ENCODE results near the gene CDK18. TPM values are rescaled to one million over a fixed set of nuclear protein-coding genes. Genes with fewer than 3 reads are reported as not detected.

Gene CDK18
- total and polyA plus RNA-seq, 9 of the 15 experiments (the other 6 are each of a cell fraction or from before 2014, with no cell fraction given): 0.05 to 0.69 (median 0.17) TPM; not detected in 2

DNA sequence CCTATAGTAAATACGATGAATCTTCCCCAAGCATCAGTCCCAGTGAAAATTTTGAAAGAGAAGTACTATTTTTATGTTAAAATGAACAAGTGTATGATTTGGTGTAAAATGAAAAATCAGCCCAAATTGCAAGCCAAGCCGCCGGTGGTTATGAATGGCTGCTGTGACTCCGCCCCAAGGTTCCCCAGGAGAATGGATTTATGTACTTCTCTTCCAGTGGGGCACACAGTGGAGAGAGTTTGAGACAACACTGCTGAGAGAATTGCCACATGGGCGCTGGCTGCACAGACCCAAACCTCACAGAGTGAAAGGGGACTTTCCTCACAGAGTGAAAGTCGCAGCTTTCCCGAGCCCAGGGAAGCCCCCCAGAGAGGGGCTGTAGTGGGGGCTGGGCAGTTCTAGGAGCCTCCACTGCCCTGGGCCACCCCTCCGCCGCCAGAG lies 24.0 kb downstream of the CDK18 start:
- H3K4me2 ChIP-seq (ENCODE audit: insufficient read depth, low read length): 0 out of 2 replicates have a peak overlapping the region, but pooled peaks have one; percentile 12
- BruUV-seq (replicated peaks): no TSS peak
- H3K9me1 ChIP-seq (ENCODE audit: control insufficient read depth, insufficient read depth, low read length): no peaks in the 10 kb centered on the region
- ChIA-PET CTCF (ENCODE audit: low intra/inter-chr PET ratio) (interaction anchor here (1.0 to 6.2 kb wide), 4 partner anchors 60 to 449 kb away, joined by 3 to 62 read pairs (median 5); no protein-coding TSS in a partner anchor), POLR2A (interaction anchor here (0.6 kb wide), 1 partner anchor 130 kb away, joined by 6 read pairs; no protein-coding TSS in a partner anchor)
- in situ Hi-C loops (cut with MboI) (loop anchor here (5.0 to 10.0 kb wide), 2 partner anchors 129 to 544 kb away; no protein-coding TSS in a partner anchor), intact Hi-C loops (cut with micrococcal nuclease) (loop anchor here (2.0 kb wide), 1 partner anchor 60 kb away; no protein-coding TSS in a partner anchor)
- no peaks in the 10 kb centered on the region for H3K36me3 ChIP-seq (ENCODE audit: control insufficient read depth, insufficient read depth, low read length)
- H3K27me3 ChIP-seq (ENCODE audit: control insufficient read depth in 2 of 2, insufficient read depth in 2 of 2, low read length in 2 of 2): peaks cover 37 to 86% of the 10 kb centered on the region in 2 experiments; a peak in 4 of 5 replicates
- H2AFZ ChIP-seq (ENCODE audit: low read depth, low read length): peak overlapping the region; percentile 86
- no peak overlapping the region for H3K27ac ChIP-seq (ENCODE audit: extremely low read depth, low read depth, low read length)
- TF ChIP-seq PHB (CRISPR knock-in tag; IDR thresholded peaks at IDR 0.05) (no peak), SP2 (IDR thresholded peaks at IDR 0.05; ENCODE audit: extremely low read depth, low read depth, low read length, poor library complexity, severe bottlenecking) (no peak), MCM7 (IDR thresholded peaks at IDR 0.05) (no peak), ZNF354B (CRISPR knock-in tag; IDR thresholded peaks at IDR 0.05) (no peak), ZBTB7A (IDR thresholded peaks at IDR 0.05; ENCODE audit: borderline replicate concordance, control insufficient read depth, low read depth, low read length) (no peak), JUNB (CRISPR knock-in tag; conservative IDR thresholded peaks at IDR 0.05) (no peak), IRF2 (CRISPR knock-in tag; IDR thresholded peaks at IDR 0.05) (no peak), RBFOX2 (IDR thresholded peaks at IDR 0.05; ENCODE audit: low read depth, low read length) (no peak), ZNF324 (CRISPR knock-in tag; IDR thresholded peaks at IDR 0.05) (no peak), ZNF165 (CRISPR knock-in tag; IDR thresholded peaks at IDR 0.05; ENCODE audit: borderline replicate concordance) (no peak), NFIX (CRISPR knock-in tag; IDR thresholded peaks at IDR 0.05; ENCODE audit: low read depth) (no peak), SAP30 (IDR thresholded peaks at IDR 0.05; ENCODE audit: borderline replicate concordance, insufficient read depth, low read depth, low read length, poor library complexity, severe bottlenecking) (no peak), ERF (CRISPR knock-in tag; IDR thresholded peaks at IDR 0.05) (no peak), ZNF121 (CRISPR knock-in tag; conservative IDR thresholded peaks at IDR 0.05) (no peak), ARHGAP35 (IDR thresholded peaks at IDR 0.05; ENCODE audit: partially characterized antibody) (no peak)
- TF ChIP-seq, protein P1, sequence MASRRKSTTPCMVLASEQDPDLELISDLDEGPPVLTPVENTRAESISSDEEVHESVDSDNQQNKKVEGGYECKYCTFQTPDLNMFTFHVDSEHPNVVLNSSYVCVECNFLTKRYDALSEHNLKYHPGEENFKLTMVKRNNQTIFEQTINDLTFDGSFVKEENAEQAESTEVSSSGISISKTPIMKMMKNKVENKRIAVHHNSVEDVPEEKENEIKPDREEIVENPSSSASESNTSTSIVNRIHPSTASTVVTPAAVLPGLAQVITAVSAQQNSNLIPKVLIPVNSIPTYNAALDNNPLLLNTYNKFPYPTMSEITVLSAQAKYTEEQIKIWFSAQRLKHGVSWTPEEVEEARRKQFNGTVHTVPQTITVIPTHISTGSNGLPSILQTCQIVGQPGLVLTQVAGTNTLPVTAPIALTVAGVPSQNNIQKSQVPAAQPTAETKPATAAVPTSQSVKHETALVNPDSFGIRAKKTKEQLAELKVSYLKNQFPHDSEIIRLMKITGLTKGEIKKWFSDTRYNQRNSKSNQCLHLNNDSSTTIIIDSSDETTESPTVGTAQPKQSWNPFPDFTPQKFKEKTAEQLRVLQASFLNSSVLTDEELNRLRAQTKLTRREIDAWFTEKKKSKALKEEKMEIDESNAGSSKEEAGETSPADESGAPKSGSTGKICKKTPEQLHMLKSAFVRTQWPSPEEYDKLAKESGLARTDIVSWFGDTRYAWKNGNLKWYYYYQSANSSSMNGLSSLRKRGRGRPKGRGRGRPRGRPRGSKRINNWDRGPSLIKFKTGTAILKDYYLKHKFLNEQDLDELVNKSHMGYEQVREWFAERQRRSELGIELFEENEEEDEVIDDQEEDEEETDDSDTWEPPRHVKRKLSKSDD (conservative IDR thresholded peaks at IDR 0.05; ENCODE audit: low read length): no peak
- FAIRE-seq: no peak
- no peaks in the 10 kb centered on the region for H3K79me2 ChIP-seq (ENCODE audit: control insufficient read depth, insufficient read depth, low read length)
- DNase-seq (ENCODE audit: extremely low read depth in 1 of 4, low spot score in 3 of 4): no peak
- peaks cover 19% of the 10 kb centered on the region for H4K20me1 ChIP-seq (replicated peaks; ENCODE audit: control insufficient read depth, insufficient read depth, low read length)
- no peak overlapping the region for H3K9ac ChIP-seq (ENCODE audit: insufficient read depth in 1 of 2, low read depth in 2 of 2, low read length in 2 of 2)
- ATAC-seq: peak; percentile 32
- peaks cover 0 to 38% of the 10 kb centered on the region in 2 experiments; a peak in 3 of 5 replicates for H3K4me1 ChIP-seq (replicated peaks in 1 of 2; ENCODE audit: control insufficient read depth in 2 of 2, insufficient read depth in 2 of 2, low read length in 2 of 2)
- H3K9me3 ChIP-seq (replicated peaks; ENCODE audit: control insufficient read depth, insufficient read depth, low read depth, low read length): no peaks in the 10 kb centered on the region
- 6% methylated on average over 9 of the region's 9 CpGs for WGBS (ENCODE audit: insufficient coverage, low coverage, missing lambda C conversion rate)
- no peak overlapping the region for H3K4me3 ChIP-seq
